Urinary bladder (tissue), 4 donors: Measurements from ENCODE around the gene ENAH. TPM values are rescaled to one million over a fixed set of nuclear protein-coding genes. Genes with fewer than 3 reads are reported as not detected.
A peak's percentile ranks its signal among the peaks of the same experiment; 100 is the strongest.
"Not testable (repeated sequence)": the region's sequence is repeated elsewhere in the genome, so short reads cannot be mapped to it uniquely, and the experiment has no call there.

ENCODE experiments used
- DNase-seq: peaks from one replicate; pipeline ENCODE4 v3.0.0-alpha.2; 2015; ENCODE audit errors: extremely low spot score
- H3K27ac ChIP-seq: one replicate; pipeline ENCODE4 v1.5.1; 2013; ENCODE audit warnings: low read depth, mild to moderate bottlenecking, moderate library complexity
- H3K36me3 ChIP-seq: one replicate; pipeline ENCODE4 v1.6.1; 2013; ENCODE audit warnings: mild to moderate bottlenecking, moderate library complexity; ENCODE audit not compliant: insufficient read depth
- H3K4me1 ChIP-seq: one replicate; pipeline ENCODE4 v1.6.1; 2013; ENCODE audit warnings: mild to moderate bottlenecking, moderate library complexity; ENCODE audit not compliant: insufficient read depth
- H3K4me3 ChIP-seq: one replicate; pipeline ENCODE4 v1.5.1; 2013; ENCODE audit warnings: low read depth, low read length
- WGBS: extraction: QIAGEN DNeasy Blood & Tissue Kit; methylation state at CpG from one replicate; pipeline ENCODE4 v1.1.7; 2013; 5-methylcytosine and 5-hydroxymethylcytosine counted together
- polyA plus RNA-seq: library from polyadenylated mRNA; stranded (reverse); fragments of 200-250 nt; gene quantifications from one replicate; pipeline ENCODE4 v1.2.3, GENCODE V29; 2013
- total RNA-seq: library from RNA; depleted of rRNA; stranded (reverse); fragments of >200 nt; gene quantifications from one replicate; pipeline ENCODE4 v1.2.3, GENCODE V29; 2014
- donor health status: healthy with polysubstance abuse.
- donor health status: healthy.

The ENAH gene
- total and polyA plus RNA-seq, 2 donors, result 58.9 to 229 TPM

DNA sequence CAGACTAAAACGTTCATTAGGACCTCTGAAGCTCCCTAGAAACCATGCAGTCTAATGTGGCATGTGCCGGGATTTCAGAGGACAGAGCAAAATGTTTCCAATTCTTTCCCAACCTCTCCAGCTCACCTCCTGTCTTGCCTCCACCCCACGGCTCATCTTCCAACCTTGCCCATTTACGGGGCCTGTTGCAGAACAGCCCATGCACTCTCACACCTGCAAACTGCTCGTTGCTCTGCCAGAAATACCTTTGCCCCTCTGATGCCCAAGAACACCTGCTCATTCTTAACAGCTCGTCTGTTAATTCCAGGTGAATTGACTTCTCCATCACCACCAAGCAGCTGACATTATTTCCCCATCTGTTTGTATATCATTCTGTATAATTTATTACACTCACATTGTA, 171.2 kb downstream of the ENAH start:
- 49% methylated on average over 6 of the region's 6 CpGs for WGBS
- DNase-seq, result no peak
- H3K4me3 ChIP-seq, result no peak overlapping the region
- H3K27ac ChIP-seq, result no peak overlapping the region
- no peaks in the 10 kb centered on the region for H3K36me3 ChIP-seq
- H3K4me1 ChIP-seq, result no peaks in the 10 kb centered on the region

DNA sequence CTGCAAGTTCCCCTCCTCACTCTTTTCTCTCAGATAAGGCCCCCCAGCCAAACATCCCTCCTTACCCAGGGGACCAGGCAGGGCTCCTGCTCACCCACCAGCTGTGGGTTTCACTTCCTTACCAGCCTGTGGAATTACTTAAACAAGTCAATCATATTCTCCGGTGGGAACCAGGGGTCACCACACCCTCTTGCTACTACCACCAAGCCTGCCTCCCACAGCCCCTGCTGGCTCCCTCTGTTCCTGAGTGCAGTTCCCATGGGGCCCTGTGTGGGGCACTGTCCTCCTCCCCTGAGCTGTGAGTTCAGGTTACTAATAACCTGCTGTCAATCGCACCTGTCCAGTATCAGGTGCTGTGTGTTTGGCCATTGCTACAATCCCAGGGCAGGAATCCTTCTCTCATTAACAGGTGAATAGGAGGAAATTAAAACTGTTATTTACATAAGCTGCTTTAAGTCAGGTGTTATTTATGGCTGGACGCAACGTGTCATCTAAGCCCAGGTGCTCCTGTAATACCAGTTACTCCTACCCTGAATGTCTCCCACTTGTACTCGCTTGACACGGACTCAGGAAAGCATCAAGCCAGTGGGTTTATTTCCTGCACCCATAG, 172.0 kb downstream of the ENAH start:
- WGBS, result 67% methylated on average over 6 of the region's 6 CpGs
- no peak overlapping the region for H3K4me3 ChIP-seq
- no peaks in the 10 kb centered on the region for H3K36me3 ChIP-seq
- DNase-seq, result no peak
- H3K27ac ChIP-seq, result no peak overlapping the region
- H3K4me1 ChIP-seq, result no peaks in the 10 kb centered on the region

DNA sequence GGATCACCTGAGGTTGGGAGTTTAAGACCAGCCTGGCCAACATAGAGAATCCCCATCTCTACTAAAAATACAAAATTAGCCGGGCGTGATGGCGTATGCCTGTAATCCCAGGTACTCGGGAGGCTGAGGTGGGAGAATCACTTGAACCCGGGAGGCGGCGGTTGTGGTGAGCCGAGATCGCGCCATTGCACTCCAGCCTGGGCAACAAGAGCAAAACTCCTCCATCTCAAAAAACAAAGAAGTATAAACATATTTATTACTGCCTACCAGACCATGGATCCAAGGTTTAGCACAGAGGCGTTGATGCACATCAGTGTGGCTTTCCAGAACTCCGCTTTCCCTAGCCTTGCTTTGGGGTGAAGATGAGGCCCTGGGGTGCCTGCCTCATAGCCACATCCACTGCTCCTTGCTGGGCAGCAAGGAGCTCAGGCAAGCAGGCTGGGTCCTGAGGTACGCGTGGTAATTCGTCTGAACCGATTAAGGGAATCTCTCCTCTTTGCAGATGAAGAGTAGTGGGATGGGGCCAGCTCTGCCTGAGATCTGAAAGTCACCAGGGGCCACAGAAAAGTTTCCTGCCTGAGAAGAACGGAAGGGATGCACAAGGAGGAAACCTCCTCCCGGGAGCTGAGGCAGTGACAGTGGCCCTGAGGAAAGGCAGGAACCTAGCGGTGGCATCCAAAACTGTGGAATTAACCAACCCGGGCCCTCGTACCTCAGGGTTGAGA, 172.8 kb downstream of the ENAH start:
- H3K4me3 ChIP-seq, result no peak overlapping the region
- DNase-seq, result no peak
- H3K4me1 ChIP-seq, result no peaks in the 10 kb centered on the region
- no peaks in the 10 kb centered on the region for H3K36me3 ChIP-seq
- no peak overlapping the region for H3K27ac ChIP-seq
- 91% methylated on average over 21 of the region's 21 CpGs for WGBS

DNA sequence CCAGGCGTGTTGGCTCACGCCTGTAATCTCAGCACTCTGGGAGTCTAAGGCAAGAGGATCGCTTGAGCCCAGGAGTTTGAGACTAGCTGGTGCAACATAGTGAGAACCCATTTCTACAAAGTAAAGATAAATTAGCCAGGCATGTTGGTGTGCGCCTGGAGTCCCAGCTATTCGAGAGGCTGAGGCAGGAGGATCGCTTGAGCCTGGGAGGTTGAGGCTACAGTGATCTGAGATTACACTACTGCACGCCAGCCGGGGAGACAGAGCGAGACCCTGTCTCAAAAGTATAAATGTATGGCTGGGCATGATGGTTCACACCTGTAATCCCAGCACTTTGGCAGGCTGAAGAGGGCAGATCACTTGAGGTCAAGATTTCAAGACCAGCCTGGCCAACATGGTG, 173.6 kb downstream of the ENAH start:
- DNase-seq, result no peak
- Histone ChIP-seq H3K4me1 (no peaks in the 10 kb centered on the region), H3K36me3 (no peaks in the 10 kb centered on the region), H3K4me3 (no peak overlapping the region), H3K27ac (no peak overlapping the region)
- 86% methylated on average over 9 of the region's 9 CpGs for WGBS

DNA sequence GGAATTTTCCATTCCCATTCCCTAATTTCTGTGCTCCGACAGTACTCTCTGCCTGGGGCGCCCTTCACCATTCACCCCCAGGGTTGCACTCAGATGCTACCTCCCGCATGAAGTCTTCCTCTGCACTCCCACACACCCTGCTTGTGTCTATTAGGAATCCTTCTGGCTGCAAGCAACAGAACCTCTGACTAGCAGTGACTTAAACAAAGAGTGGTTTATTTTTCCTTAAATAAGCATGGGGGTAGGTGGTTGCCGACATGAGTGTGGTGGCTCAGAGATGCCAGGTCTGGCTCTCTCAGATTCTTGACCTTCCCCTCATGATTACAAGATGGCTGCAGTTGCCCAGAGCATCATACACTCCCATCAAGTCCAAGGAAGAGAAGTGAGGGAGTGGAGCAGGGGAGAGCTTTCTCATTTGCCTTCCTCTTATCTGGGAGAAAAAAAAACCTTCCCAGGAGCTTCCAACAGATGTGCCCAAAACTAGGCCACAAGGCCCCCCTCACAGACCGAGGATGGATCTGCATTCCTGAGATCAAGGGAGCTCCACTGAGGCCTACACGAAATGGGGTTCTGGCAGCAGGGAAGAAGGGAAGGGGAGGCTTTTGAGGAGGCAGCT, 175.5 kb downstream of the ENAH start:
- no peak for DNase-seq
- 84% methylated on average over 6 of the region's 6 CpGs for WGBS
- Histone ChIP-seq H3K4me3 (no peak overlapping the region), H3K4me1 (no peaks in the 10 kb centered on the region), H3K27ac (no peak overlapping the region), H3K36me3 (no peaks in the 10 kb centered on the region)

DNA sequence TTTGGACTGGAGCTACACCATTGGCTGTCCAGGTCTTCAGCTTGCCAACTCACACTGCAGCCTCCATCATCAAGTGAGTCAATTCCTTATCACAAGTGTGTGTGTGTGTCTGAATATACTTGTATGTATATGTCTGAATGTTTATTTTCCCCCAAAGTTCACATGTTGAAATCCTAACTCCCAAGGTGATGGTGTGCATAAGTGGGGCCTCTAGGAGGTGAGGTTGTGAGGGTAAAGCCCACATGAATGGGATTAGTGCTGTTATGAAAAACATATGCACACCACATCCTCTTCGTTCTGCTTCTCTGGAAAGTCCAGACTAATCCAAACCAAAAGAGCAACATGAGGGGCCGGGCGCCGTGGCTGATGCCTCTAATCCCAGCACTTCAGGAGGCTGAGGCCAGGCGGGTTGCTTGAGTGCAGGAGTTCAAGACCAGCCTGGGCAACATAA, 176.4 kb downstream of the ENAH start:
- DNase-seq, result no peak
- Histone ChIP-seq H3K36me3 (no peaks in the 10 kb centered on the region), H3K4me1 (no peaks in the 10 kb centered on the region), H3K4me3 (no peak overlapping the region), H3K27ac (no peak overlapping the region)
- WGBS, result 71% methylated on average over 5 of the region's 5 CpGs

DNA sequence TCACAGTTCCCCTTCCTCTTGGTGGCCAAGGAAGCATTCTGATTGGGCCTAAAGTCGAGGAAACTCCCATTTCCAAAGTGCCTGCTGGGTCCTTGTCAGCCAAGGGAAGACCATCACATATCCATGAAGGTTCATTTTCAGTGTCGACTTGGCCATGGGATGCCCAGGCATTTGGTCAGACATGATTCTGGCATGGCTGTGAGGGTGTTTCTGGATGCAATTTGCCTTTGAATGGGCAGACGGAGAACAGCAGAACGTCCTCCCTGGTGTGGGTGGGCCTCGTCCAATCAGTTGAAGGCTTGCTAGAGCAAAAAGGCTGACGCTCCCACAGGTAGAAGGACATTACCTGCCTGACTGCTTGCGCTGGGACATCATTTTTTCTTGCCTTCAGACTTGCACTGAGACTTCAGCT, 176.8 kb downstream of the ENAH start:
- 96% methylated on average over 7 of the region's 7 CpGs for WGBS
- Histone ChIP-seq H3K36me3 (no peaks in the 10 kb centered on the region), H3K4me1 (no peaks in the 10 kb centered on the region), H3K4me3 (no peak overlapping the region), H3K27ac (no peak overlapping the region)
- DNase-seq, result no peak

DNA sequence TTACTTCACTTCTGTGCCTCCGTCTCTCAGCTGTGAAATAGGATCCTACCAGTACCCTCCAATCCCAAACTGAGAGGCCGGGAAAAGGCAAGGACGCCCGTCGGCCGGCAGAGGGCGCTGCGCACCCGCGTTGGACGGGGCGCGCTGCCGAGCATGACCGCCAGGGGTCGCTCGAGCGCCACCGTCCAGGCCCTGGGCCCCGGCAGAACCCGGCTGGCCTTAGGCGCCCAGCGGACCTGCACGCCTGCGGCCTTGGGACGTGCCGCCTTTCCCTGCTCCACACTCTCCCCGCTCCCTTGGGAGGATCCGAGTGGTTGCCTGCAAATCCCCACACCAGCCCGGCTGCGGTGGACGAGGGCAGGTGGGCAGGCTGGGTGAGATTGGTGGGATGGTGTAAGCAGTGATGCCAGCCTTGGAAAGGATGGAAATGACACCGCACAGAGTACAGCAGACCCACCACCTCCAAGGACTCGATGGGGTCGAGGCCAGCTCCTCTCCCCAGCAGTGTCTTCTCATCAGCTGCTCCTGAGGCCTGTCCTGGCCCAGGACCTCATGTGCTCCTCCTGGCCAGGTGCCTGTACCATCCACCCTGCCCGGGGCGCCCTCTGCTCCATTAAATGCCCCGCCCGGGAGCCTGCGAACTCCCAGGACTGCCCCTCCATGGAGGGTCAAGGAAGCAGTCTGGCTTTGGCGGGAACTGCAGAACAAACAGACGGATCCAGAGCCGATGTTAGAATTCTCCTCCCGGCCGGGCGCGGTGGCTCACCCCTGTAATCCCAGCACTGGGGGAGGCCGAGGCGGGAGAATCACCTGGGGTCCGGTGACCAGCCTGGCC, 177.7 kb downstream of the ENAH start:
- DNase-seq, result peak; percentile 45
- Histone ChIP-seq H3K4me3 (no peak overlapping the region), H3K4me1 (no peaks in the 10 kb centered on the region), H3K36me3 (no peaks in the 10 kb centered on the region), H3K27ac (no peak overlapping the region)
- WGBS, result 26% methylated on average over 50 of the region's 50 CpGs

DNA sequence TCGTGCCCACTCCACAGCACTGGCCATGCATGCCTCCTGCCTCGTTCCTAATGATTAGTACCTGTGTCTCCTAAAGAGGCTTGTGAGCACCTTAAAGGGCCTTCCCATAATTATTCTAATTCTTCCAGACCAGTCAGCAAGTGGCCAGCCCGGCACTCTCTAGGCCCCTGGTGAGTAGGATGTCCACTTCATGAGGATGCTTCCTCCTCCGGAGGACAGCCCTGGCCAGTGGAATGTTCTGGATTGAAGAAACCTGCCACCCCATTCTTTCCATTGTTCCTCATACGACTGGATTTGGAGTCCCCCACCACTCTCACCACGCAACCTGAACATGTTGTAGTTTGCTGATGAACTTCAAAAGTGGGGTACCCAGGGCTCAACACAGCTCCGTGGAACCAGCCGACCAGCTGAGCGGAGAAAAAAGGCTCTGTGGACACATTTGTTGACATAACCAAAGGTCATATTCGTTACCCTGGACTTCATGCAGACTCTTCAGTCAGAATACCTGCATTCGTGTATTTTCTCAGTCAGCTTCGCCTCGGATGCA, 178.4 kb downstream of the ENAH start:
- no peaks in the 10 kb centered on the region for H3K4me1 ChIP-seq
- 47% methylated on average over 13 of the region's 13 CpGs for WGBS
- no peak overlapping the region for H3K27ac ChIP-seq
- DNase-seq, result no peak
- H3K4me3 ChIP-seq, result no peak overlapping the region
- no peaks in the 10 kb centered on the region for H3K36me3 ChIP-seq

DNA sequence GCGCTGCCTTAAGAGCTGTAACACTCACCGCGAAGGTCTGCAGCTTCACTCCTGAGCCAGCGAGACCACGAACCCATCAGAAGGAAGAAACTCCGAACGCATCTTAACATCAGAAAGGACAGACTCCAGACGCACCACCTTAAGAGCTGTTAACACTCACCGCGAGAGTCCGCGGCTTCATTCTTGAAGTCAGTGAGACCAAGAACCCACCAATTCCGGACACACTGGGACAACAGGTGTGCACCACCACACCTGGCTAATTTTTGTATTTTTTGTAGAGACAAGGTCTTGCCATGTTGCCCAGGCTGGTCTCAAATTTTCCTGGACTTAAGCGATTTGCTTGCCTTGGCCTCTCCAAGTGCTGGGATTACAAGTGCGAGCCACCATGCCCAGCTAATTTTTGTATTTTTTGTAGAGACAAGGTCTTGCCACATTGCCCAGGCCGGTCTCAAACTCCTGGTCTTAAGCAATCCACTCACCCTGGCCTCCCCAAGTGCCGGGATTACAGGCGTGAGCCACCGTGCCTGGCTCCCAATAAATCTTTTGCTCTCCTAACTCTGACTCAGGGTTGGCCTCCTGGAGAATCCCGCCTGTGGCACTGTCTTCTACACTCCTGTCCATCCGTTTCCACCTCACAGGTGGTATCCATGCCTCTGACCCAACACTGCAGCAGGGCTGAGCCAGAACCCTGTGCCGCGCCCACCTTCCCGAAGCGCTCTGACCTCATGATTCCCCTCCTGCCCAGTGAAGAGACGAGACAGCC, 179.1 kb downstream of the ENAH start:
- not testable (repeated sequence) for H3K27ac ChIP-seq, H3K36me3 ChIP-seq, H3K4me1 ChIP-seq, DNase-seq, H3K4me3 ChIP-seq
- WGBS, result 96% methylated on average over 26 of the region's 26 CpGs

DNA sequence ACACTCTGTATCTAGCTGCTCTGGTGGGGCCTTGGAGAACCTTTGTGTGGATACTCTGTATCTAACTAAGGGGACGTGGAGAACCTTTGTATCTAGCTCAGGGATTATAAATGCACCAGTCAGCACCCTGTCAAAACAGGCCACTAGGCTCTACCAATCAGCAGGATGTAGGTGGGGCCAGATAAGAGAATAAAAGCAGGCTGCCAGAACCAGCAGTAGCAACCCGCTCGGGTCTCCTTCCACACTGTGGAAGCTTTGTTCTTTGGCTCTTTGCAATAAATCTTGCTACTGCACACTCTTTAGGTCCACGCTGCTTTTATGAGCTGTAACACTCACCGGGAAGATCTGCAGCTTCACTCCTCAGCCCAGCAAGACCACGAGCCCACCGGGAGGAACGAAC, 179.7 kb downstream of the ENAH start:
- not testable (repeated sequence) for H3K36me3 ChIP-seq, H3K4me3 ChIP-seq, H3K27ac ChIP-seq, DNase-seq, H3K4me1 ChIP-seq
- 44% methylated on average over 8 of the region's 8 CpGs for WGBS

DNA sequence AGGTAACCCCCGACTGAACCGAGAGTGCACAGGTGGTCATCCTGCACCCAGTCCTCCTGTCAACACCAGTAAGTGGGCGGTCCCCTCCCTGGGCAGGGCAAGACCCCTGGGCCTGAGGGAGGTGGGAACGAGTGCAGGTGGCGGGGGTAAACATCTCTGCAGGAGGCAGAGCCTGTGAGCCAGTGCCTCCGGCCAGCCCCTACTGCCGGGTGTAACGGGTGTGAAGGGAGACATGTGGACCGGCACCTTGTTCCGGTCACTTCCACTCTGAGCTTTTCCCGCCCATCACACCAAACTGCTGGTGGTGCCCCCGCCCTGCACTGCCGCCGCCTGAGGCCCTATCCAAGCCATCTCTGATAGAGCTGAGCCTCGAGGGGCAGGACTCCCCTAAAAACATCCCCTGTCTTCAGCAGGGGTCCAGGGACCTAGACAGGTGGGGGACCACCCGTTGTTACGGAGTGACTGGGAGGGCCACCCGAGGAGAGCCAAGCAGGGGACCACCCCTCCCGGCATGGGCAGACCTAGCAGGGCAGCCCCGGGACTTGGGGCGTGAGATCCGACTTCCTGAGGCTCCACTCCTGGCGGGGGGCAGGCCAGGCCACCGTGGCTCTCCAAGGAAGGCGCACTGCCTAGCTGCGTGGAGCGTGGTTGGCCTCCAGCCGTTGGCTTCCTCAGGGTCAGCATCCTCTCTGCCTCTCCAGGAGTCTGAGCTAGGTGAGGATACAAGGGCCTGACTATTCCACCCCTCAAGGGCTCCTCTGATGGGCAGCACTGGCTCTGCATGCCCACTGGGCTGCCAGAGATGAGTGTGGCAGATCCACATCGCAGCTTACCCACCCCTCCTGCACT, 181.2 kb downstream of the ENAH start:
- no peak overlapping the region for H3K27ac ChIP-seq
- H3K36me3 ChIP-seq, result no peaks in the 10 kb centered on the region
- DNase-seq, result no peak
- WGBS, result 85% methylated on average over 29 of the region's 29 CpGs
- H3K4me3 ChIP-seq, result no peak overlapping the region
- H3K4me1 ChIP-seq, result no peaks in the 10 kb centered on the region
